Caki2 (cell line): ENCODE data around the gene NDE1. TPM values are rescaled to one million over a fixed set of nuclear protein-coding genes. Genes with fewer than 3 reads are reported as not detected.
A peak's percentile ranks its signal among the peaks of the same experiment; 100 is the strongest.

Source experiments
- DNase-seq: peaks from one replicate; pipeline ENCODE4 v3.0.0-alpha.2; 2015; ENCODE audit warnings: low read depth
- in situ Hi-C: cut with HindIII; loops from 2 replicates; pipeline ENCODE4 v1.10.0; 2016; ENCODE audit warnings: low sequenced_read_pairs, low pct_unique_long_range_greater_than_20kb, mixed read lengths
- total RNA-seq: library from RNA; depleted of rRNA; stranded (reverse); fragments of >200 nt; shearing (Covaris generic); gene quantifications from 2 replicates; pipeline ENCODE4 v1.2.3, GENCODE V29; 2014; ENCODE audit warnings: low replicate concordance

Gene NDE1
- total RNA-seq, 1 experiment from 2014 or later, result 50.5 TPM

DNA sequence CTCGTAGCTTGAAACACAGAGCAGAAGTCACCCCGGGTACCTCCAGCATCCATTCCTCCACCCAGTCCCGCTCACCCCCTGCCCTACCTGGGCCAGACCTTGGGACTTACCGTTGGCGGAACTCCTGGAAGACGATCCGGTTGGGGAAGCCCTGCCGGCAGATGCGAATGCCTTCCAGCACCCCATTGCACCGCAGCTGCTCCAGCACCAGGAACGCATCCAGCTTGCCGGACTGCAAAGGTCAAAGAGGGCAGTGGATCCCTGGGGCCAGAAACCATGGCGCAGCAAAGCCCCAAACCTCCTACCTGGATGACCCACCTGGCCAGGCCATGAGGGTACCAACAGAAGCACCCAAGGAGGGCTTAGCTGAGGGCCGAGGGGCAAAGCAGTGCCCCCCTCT, 97.9 kb downstream of the NDE1 start:
- no peak for DNase-seq
- in situ Hi-C loops, result no loop called here

DNA sequence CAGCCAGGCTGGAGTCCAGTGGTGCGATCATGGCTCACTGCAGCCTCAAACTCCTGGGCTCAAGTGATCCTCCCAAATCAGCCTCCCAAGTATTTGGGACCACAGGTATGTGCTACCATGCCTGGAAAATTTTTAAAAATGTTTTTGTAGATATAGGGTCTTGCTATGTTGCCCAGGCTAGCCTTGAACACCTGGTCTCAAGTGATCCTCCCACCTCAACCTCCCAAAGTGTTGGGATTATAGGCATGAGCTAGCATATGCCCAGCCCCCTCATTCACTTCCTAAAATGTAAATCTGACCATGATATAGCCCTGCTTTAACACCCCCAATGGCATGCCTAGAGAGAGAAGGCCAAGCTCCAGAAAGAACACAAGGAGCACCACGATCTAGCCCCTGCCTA, 98.6 kb downstream of the NDE1 start:
- in situ Hi-C loops, result no loop called here
- DNase-seq, result no peak

DNA sequence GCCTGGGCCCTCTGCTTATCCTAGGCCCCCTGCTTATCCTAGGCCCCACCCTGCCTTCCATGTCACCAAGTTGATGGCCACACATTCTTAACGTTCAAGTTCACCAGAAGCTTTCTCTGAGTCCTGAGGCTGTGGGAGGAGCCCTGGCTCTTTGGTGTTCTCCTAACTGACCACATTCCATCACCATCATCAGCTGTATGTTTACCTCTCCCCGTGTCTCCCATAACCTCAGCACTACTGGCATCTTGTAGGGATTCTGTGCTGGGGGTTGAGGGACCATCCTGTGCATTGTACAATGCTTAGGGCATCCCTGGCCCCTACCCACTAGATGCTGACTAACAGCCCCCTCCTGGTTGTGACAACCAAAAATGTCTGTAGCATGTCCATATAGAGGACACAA, 99.3 kb downstream of the NDE1 start:
- DNase-seq, result peak; percentile 28
- in situ Hi-C loops, result no loop called here

GRCh38 chr16:15749985-15750384, 99.9 kb downstream of the NDE1 start:
- in situ Hi-C loops, result no loop called here
- no peak for DNase-seq

DNA sequence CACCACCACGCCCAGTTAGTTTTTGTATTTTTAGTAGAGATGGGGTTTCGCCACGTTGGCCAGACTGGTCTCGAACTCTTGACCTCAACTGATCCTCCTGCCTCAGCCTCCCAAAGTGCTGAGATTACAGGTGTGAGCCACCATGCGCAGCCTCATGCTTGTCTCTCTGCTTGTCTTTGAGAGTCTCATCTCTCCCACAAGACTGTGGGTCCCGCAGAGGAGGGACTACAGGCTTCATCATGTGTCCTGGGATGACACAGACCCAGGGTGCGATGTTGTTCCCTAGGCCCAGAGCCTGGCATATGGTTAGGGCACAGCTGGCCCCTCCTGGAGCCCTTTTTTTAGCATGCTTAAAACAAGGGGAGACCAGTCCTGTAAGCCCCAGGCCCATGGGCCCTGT, 101.9 kb downstream of the NDE1 start:
- DNase-seq, result no peak
- in situ Hi-C loops, result no loop called here

- DNase-seq, result no peak
- in situ Hi-C loops, result no loop called here
Observed at GRCh38 chr16:15752717-15753488, 102.9 kb downstream of the NDE1 start.

DNA sequence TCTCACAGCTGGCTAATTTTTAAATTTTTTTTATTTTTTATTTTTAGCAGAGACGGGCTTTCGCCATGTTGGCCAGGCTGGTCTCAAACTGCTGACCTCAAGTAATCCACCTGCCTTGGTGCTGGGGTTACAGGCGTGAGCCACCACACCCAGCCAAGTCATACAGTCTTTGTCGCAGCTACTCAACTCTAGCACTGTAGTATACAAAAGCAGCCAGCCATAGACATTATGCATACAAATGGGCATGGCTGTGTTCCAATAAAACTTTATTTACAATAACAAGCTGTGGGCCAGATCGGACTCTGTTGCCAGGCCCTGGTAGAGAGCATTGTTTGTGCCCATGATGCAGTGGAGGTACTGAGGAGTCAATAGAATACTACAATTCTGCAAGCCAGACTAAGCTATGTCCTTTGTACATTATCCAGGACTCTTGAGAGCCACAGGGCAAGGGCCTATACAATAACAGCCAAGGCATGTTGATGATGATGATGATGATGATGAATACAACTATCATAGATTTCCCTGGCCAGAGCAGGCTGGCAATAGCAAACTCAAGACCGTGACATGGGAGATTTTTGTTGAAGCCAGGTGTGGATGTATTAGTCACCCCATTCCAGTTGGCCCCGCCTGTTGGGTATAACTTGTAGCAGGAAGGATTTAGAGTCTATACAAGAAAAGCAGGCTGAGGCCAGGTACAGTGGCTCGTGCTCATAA, 104.9 kb downstream of the NDE1 start:
- in situ Hi-C loops, result no loop called here
- no peak for DNase-seq

DNA sequence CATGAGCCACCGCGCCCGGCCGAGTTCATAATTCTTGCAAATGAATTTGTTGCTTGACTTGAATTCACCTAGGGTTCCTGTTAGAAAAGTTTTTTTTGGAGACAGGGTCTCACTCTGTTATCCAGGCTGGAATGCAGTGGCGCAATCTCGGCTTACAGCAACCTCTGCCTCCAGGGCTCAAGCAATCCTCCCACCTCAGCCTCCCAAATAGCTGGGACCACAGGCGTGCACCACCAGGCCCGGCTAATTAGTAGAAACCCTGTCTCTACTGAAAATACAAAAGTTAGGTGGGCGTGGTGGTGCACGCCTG, 107.0 kb downstream of the NDE1 start:
- no peak for DNase-seq
- in situ Hi-C loops, result no loop called here

DNA sequence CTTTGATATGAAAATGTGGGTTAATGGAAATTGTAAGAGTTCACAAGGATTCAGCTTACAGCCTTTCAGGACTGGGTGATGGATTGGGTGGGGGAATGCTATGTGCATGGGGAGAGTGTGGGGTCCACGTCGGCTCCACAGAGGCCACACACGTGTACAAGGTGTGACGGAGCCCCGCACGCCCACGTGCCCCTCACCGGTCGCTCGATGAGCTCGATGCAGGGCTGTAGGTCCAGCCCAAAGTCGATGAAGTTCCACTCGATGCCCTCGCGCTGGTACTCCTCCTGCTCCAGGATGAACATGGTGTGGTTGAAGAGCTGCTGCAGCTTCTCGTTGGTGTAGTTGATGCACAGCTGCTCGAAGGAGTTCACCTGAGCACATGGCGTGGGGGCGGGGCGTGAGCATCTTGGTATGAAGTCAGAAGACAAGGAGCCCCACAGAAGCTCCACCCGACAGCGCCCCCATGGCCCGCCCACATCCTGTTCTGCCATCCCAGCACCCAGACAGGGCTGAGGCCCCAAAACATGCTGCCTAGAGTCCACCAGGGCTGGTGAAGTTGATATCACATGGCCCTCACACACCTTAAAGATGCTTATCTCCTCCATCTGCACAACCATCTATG, 107.7 kb downstream of the NDE1 start:
- in situ Hi-C loops, result no loop called here
- no peak for DNase-seq

GRCh38 chr16:15759070-15759469, 109.0 kb downstream of the NDE1 start:
- no peak for DNase-seq
- in situ Hi-C loops, result no loop called here

GRCh38 chr16:15760129-15760528, 110.1 kb downstream of the NDE1 start:
- in situ Hi-C loops, result no loop called here

GRCh38 chr16:15764112-15764511, 114.1 kb downstream of the NDE1 start:
- in situ Hi-C loops, result no loop called here
- DNase-seq, result no peak

More at GRCh38 chr16:15760129-15760528, 110.1 kb downstream of the NDE1 start:
- DNase-seq, result no peak

- DNase-seq, result no peak
- in situ Hi-C loops, result no loop called here
Observed at GRCh38 chr16:15765116-15765515, 115.1 kb downstream of the NDE1 start.

DNA sequence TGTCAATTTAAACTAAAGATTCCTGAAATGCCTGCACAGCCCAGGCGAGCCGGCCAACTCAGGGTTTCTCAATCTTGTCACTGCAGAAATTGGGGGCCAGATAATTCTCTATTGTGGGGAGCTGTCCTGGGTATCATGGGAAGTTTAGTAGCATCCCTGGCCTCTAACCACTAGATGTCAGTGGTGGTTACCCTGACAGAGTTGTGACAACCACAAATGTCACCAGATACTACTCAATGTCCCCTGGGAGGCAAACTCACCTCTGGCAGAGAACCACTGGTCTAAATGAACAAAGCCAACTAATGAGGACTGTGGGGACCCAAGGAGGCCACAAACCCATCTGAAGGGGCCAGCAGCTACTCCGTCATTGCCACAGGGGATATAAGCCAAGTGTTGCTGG, 115.8 kb downstream of the NDE1 start:
- in situ Hi-C loops, result no loop called here
- peak; percentile 41 for DNase-seq

DNA sequence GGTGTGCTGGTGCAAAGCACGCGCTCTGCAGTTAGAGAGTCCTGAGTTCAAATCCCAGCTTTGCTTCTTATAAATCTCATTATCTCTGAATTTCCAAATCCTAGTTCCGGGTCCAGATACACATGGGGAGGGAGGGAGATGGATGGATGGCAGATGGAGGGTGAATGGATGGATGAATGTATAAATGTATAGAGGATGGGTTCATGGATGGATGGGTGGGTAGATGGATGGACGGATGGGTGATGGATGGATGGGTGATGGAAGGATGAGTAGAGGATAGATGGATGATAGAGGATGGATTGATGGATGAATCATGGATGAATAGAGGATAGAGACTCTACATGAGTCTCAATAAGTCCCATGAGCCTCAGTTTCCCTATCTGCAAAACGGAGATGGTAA, 116.9 kb downstream of the NDE1 start:
- in situ Hi-C loops, result no loop called here
- DNase-seq, result no peak

DNA sequence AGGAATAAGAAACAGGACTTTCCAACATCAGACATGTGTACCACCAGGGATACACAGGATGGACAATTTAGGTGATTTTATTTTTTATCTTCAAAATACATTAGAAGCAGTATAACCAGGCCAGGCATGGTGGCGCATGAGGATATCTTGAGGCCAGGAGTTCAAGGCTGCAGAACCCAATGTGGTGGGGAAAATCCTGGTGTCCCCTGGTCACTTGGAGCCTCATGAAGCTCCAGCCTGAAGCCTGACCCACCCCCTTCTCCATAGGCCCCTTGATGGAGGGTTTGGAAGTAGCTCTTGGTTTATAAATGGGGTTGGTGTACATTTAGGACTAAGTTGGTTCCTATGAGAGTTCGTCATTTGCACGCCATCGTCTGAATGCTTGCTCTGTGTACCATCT, 118.2 kb downstream of the NDE1 start:
- no peak for DNase-seq
- in situ Hi-C loops, result no loop called here

- in situ Hi-C loops, result no loop called here
- DNase-seq, result no peak
Observed at GRCh38 chr16:15769239-15769638, 119.2 kb downstream of the NDE1 start.

DNA sequence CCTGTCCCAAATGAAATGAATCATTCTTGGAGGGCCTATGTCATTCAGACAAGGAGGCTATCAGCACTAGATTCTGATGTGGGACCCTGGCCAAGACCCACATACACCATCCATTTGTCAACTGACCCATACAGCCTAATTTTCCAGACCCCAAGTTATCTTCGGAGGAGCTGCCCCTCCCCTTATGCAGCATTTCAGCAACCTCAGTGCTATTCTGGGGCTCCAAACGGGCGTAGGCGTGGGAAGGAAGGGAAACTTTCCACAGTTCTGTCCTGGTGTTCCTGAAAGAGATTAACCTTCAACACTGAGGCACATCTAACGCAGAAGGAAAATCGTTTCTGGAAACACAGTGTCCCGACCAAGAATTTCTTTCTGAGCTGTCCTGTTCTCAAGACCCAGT, 120.1 kb downstream of the NDE1 start:
- in situ Hi-C loops, result no loop called here
- DNase-seq, result no peak

- DNase-seq, result no peak
- in situ Hi-C loops, result no loop called here
Observed at GRCh38 chr16:15770512-15770911, 120.5 kb downstream of the NDE1 start.

DNA sequence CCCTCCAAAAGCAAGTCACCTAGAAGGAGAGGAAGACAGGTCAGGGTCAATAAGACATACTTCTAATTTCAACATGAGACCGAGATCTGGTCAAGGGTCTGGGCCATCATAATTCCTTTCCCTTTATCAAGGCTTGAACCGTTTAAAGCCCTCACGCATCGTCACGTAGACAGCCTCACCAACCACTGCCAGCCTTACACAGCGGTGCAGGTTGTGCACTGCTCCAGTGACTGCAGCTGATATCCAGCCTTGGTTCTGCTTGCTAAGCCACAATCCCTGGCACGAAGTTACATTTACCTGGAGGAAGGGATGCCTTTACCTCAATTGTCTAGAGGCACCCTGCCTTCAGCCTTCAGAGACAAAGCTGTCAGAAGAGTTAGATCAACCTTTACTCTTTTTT, 121.6 kb downstream of the NDE1 start:
- DNase-seq, result no peak
- in situ Hi-C loops, result no loop called here
